ENCODE measurements around the gene SOCS3.

DNA sequence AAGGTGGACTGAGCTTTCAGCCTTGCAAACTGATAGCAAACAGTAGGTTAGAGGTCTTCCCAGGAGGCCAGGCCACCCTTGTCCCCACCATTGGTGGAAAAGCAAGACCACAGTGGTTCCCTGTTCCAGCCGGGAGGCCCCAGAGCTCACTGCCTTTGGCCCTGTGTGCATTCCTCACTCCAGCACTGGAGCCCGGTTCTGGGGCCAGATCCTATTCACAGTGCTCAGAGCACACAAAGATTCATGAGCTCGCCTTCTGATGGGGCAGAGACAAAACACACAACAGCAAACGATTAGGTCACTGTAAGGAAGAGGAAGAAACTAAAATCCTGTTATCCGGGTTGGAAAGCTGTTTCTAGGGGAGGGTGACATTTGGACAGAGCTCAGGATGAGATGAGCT, 13.0 kb upstream of the SOCS3 start:
- TF ChIP-seq POLR2A (IDR thresholded peaks at IDR 0.05; ENCODE audit: low read depth, low read length) (no peak), POU2F2 (IDR thresholded peaks at IDR 0.05; ENCODE audit: low read depth, low read length) (no peak)

Data from GM12891 (cell line).